Activated CD4-positive, alpha-beta T cell treated with anti-CD3 and anti-CD28 coated beads, Interleukin-2, amount 10 ng/mL, durations not matched to agents 24 days and 14 days (primary cell): Measurements from ENCODE around the gene MSTN. TPM values are rescaled to one million over a fixed set of nuclear protein-coding genes. Genes with fewer than 3 reads are reported as not detected.
"Not testable (repeated sequence)": the region's sequence is repeated elsewhere in the genome, so short reads cannot be mapped to it uniquely, and the experiment has no call there.

Experiments used
- DNase-seq: peaks from one replicate; pipeline ENCODE4 v3.0.0; 2022
- H3K27ac Mint-ChIP-seq: one replicate; pipeline ENCODE4 v1.8.0; 2022; ENCODE audit warnings: mild to moderate bottlenecking, mixed read lengths
- H3K27me3 Mint-ChIP-seq: one replicate; pipeline ENCODE4 v1.8.0; 2022; ENCODE audit warnings: mixed read lengths
- H3K36me3 Mint-ChIP-seq: one replicate; pipeline ENCODE4 v1.8.0; 2022; ENCODE audit warnings: low read depth, mild to moderate bottlenecking, mixed read lengths
- H3K4me1 Mint-ChIP-seq: one replicate; pipeline ENCODE4 v1.8.0; 2021; ENCODE audit warnings: mixed read lengths
- H3K4me3 Mint-ChIP-seq: one replicate; pipeline ENCODE4 v1.8.0; 2022; ENCODE audit warnings: mild to moderate bottlenecking, moderate library complexity, mixed read lengths
- H3K9me3 Mint-ChIP-seq: one replicate; pipeline ENCODE4 v1.8.0; 2021; ENCODE audit warnings: mixed read lengths
- intact Hi-C: fragments of 100-400 bp; cut with micrococcal nuclease; formaldehyde crosslinking; loops from one replicate; pipeline ENCODE4 v1.15.1; 2023
- total RNA-seq: library from RNA; stranded (reverse); gene quantifications from 2 replicates; pipeline ENCODE4 v1.2.3, GENCODE V29; 2022

Gene MSTN
- total RNA-seq, 1 donor from 2014 or later: not detected

DNA sequence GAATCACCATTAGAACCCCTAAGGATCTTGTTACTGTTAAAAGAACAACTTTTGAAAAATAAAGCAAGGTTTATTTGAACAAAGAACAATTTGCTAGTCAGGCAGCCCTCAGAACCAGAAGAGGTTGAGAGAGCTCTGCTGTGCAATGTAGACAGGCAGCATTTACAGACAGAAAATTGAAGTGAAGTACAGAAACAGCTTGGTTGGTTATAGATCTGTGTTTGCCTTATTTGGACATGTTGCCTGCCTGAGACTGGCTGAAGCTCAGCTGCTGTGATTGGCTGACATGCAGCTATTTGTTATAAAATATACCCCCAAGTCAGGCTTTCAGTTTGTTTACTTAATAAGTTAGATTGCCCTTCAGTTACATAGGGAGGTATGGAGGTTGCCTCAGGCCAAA, 12.5 kb downstream of the MSTN start:
- no peaks in the 10 kb centered on the region for H3K4me1 Mint-ChIP-seq
- H3K4me3 Mint-ChIP-seq: no peak overlapping the region
- intact Hi-C loops: no loop called here
- no peak for DNase-seq
- peaks cover 6% of the 10 kb centered on the region for H3K27me3 Mint-ChIP-seq
- no peak overlapping the region for H3K27ac Mint-ChIP-seq
- no peaks in the 10 kb centered on the region for H3K36me3 Mint-ChIP-seq
- no peaks in the 10 kb centered on the region for H3K9me3 Mint-ChIP-seq

GRCh38 chr2:190044866-190045265, 17.7 kb downstream of the MSTN start:
- no peaks in the 10 kb centered on the region for H3K4me1 Mint-ChIP-seq
- peaks cover 29% of the 10 kb centered on the region for H3K27me3 Mint-ChIP-seq
- intact Hi-C loops: no loop called here
- H3K27ac Mint-ChIP-seq: no peak overlapping the region
- no peak overlapping the region for H3K4me3 Mint-ChIP-seq
- DNase-seq: no peak
- no peaks in the 10 kb centered on the region for H3K36me3 Mint-ChIP-seq
- no peaks in the 10 kb centered on the region for H3K9me3 Mint-ChIP-seq

DNA sequence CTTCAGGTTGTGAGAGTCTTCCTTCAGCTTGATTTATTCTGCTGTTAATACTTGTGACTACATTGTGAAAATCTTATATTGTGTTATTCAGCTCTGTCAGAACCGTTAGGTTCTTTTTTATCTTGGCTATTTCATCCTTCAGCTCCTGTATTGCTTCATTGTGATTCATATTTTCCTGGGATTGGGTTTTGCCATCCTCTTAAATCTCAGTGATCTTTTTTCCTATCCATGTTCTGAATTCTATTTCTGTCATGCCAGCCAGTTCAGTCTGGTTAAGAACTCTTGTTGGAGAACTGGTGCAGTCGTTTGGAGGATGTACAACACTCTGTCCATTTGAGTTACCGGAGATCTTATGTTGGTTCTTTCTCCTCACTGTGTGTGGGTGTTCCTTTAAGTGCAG, 19.1 kb downstream of the MSTN start:
- H3K4me1 Mint-ChIP-seq: no peaks in the 10 kb centered on the region
- no peak overlapping the region for H3K4me3 Mint-ChIP-seq
- peaks cover 29% of the 10 kb centered on the region for H3K27me3 Mint-ChIP-seq
- no peaks in the 10 kb centered on the region for H3K36me3 Mint-ChIP-seq
- H3K9me3 Mint-ChIP-seq: no peaks in the 10 kb centered on the region
- intact Hi-C loops: no loop called here
- no peak for DNase-seq
- no peak overlapping the region for H3K27ac Mint-ChIP-seq

DNA sequence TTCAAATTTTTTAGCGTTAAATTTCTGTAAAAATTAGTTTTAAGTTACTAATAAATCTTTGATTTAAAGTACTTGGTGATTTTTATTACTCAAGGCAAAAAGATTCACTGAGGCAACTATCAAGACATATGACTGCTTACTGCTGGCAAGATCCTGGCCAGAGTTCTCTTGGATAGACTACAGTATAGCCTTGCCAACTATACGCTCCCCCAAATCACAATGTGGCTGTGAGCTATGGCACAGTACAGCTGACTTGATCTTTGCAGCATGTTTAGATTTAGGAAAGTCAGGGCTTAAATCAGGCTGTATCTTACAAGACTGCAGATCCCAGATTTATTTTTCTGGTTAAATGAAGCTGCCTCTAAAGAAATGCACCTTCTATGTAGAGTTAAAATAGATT, 26.5 kb downstream of the MSTN start:
- Mint-ChIP-seq H3K27ac (no peak overlapping the region), H3K4me1 (no peaks in the 10 kb centered on the region), H3K36me3 (no peaks in the 10 kb centered on the region), H3K9me3 (no peaks in the 10 kb centered on the region), H3K27me3 (peaks cover 8% of the 10 kb centered on the region), H3K4me3 (no peak overlapping the region)
- DNase-seq: no peak
- intact Hi-C loops: no loop called here

GRCh38 chr2:190034417-190034816, 28.1 kb downstream of the MSTN start:
- H3K4me3 Mint-ChIP-seq, H3K36me3 Mint-ChIP-seq, DNase-seq, intact Hi-C loops, H3K9me3 Mint-ChIP-seq, H3K4me1 Mint-ChIP-seq, H3K27ac Mint-ChIP-seq: not testable (repeated sequence)
- H3K27me3 Mint-ChIP-seq: peaks cover 16% of the 10 kb centered on the region

- Mint-ChIP-seq H3K4me1 (no peaks in the 10 kb centered on the region), H3K9me3 (no peaks in the 10 kb centered on the region), H3K4me3 (no peak overlapping the region), H3K36me3 (no peaks in the 10 kb centered on the region), H3K27ac (no peak overlapping the region), H3K27me3 (peaks cover 20% of the 10 kb centered on the region)
- no peak for DNase-seq
- intact Hi-C loops: no loop called here
Measured at GRCh38 chr2:190031969-190032618, 30.4 kb downstream of the MSTN start.

GRCh38 chr2:190023860-190024259, 38.7 kb downstream of the MSTN start:
- intact Hi-C loops: loop anchor here (10.0 kb wide), 1 partner anchor 781 kb away; no protein-coding TSS in a partner anchor

GRCh38 chr2:190020720-190021119, 41.8 kb downstream of the MSTN start:
- peaks cover 5% of the 10 kb centered on the region for H3K9me3 Mint-ChIP-seq
- no peaks in the 10 kb centered on the region for H3K36me3 Mint-ChIP-seq
- intact Hi-C loops: loop anchor here (10.0 kb wide), 1 partner anchor 784 kb away; no protein-coding TSS in a partner anchor
- no peak overlapping the region for H3K4me3 Mint-ChIP-seq
- no peaks in the 10 kb centered on the region for H3K4me1 Mint-ChIP-seq
- DNase-seq: no peak
- H3K27ac Mint-ChIP-seq: no peak overlapping the region
- peaks cover 12% of the 10 kb centered on the region for H3K27me3 Mint-ChIP-seq

More at GRCh38 chr2:190023860-190024259, 38.7 kb downstream of the MSTN start:
- no peaks in the 10 kb centered on the region for H3K9me3 Mint-ChIP-seq
- no peaks in the 10 kb centered on the region for H3K36me3 Mint-ChIP-seq
- no peak overlapping the region for H3K27ac Mint-ChIP-seq
- peak; percentile 68 for DNase-seq
- H3K4me1 Mint-ChIP-seq: no peaks in the 10 kb centered on the region
- peaks cover 23% of the 10 kb centered on the region for H3K27me3 Mint-ChIP-seq
- H3K4me3 Mint-ChIP-seq: no peak overlapping the region

DNA sequence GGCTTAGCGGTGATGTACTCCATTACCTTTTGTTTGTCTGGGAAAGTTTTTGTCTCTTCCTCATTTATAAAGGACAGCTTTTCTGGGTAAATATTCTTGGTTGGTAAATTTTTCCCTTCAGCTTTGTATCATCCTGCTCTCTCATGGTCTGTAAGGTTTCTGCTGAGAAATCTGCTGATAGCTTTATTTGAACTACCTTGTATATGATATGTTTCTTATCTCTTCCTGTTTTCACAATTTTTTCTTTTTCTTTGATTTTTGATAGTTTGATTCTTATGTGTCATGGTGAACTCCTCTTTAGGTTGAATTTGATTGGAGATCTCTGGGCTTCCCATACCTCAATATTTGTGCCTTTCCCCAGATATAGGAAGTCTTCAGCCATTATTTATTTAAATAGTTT, 44.7 kb downstream of the MSTN start:
- Mint-ChIP-seq H3K36me3 (no peaks in the 10 kb centered on the region), H3K4me3 (no peak overlapping the region), H3K27me3 (peaks cover 6% of the 10 kb centered on the region), H3K4me1 (no peaks in the 10 kb centered on the region), H3K27ac (no peak overlapping the region), H3K9me3 (peaks cover 5% of the 10 kb centered on the region)
- intact Hi-C loops: no loop called here
- DNase-seq: no peak

- H3K4me3 Mint-ChIP-seq, H3K4me1 Mint-ChIP-seq, H3K27me3 Mint-ChIP-seq, DNase-seq, intact Hi-C loops, H3K36me3 Mint-ChIP-seq, H3K27ac Mint-ChIP-seq, H3K9me3 Mint-ChIP-seq: not testable (repeated sequence)
Measured at GRCh38 chr2:190015969-190016368, 46.6 kb downstream of the MSTN start.
